Suprapubic skin (tissue), 4 donors: ENCODE data around the gene HNRNPL. TPM values are rescaled to one million over a fixed set of nuclear protein-coding genes. Genes with fewer than 3 reads are reported as not detected.

Experiments used
- DNase-seq, 2 donors: peaks; one replicate each; pipeline ENCODE4 v3.0.0-alpha.2; 2019; ENCODE audit warnings: low spot score in 2 of 2
- H3K27ac ChIP-seq: fragments of 200-600 bp; sonication (generic); one replicate; pipeline ENCODE4 v1.5.1; 2019
- H3K27me3 ChIP-seq: fragments of 200-600 bp; sonication (generic); one replicate; pipeline ENCODE4 v1.5.1; 2019
- H3K36me3 ChIP-seq: fragments of 200-600 bp; sonication (generic); one replicate; pipeline ENCODE4 v1.5.1; 2019
- H3K4me1 ChIP-seq: fragments of 200-600 bp; sonication (generic); one replicate; pipeline ENCODE4 v1.5.1; 2019
- H3K4me3 ChIP-seq: fragments of 200-600 bp; sonication (generic); one replicate; pipeline ENCODE4 v1.5.1; 2019; ENCODE audit warnings: mild to moderate bottlenecking
- H3K9me3 ChIP-seq: fragments of 200-600 bp; sonication (generic); one replicate; pipeline ENCODE4 v1.5.1; 2019
- CTCF ChIP-seq, 2 donors: fragments of 200-600 bp in 1 of 2; fragments of 450-650 bp in 1 of 2; sonication (generic) in 1 of 2; IDR thresholded peaks; one replicate each; pipeline ENCODE4 v1.5.1; 2016 to 2019; ENCODE audit warnings: antibody characterized with exemption in 2 of 2, mild to moderate bottlenecking in 1 of 2, moderate library complexity in 1 of 2
- EP300 ChIP-seq: sonication (generic); formaldehyde crosslinking; IDR thresholded peaks from one replicate; pipeline ENCODE4 v1.6.1; 2017; ENCODE audit warnings: antibody characterized with exemption
- POLR2A ChIP-seq, 2 donors: fragments of 450-650 bp; IDR thresholded peaks; one replicate each; pipeline ENCODE4 v1.6.1; 2017; ENCODE audit warnings: antibody characterized with exemption in 2 of 2, mild to moderate bottlenecking in 2 of 2, moderate library complexity in 2 of 2
- POLR2AphosphoS5 ChIP-seq, 3 donors: sonication (generic); formaldehyde crosslinking; IDR thresholded peaks; one replicate each; pipeline ENCODE4 v1.6.1; 2017; ENCODE audit warnings: antibody characterized with exemption in 3 of 3
- WGBS: methylation state at CpG from one replicate; pipeline ENCODE4 v1.1.5; 2018; 5-methylcytosine and 5-hydroxymethylcytosine counted together
- total RNA-seq, 4 donors: library from RNA; depleted of rRNA; stranded (reverse); fragments of >200 nt; gene quantifications; one replicate each; pipeline ENCODE4 v1.1.0, GENCODE V29; 2016

Gene HNRNPL
- total RNA-seq, 4 donors from 2014 or later, result 178 to 227 (median 200) TPM

- H3K27me3 ChIP-seq, result no peaks in the 10 kb centered on the region
- no peak overlapping the region for H3K4me3 ChIP-seq
- peaks cover 55% of the 10 kb centered on the region for H3K4me1 ChIP-seq
- 88% methylated on average over 14 of the region's 14 CpGs for WGBS
- peaks cover 74% of the 10 kb centered on the region for H3K36me3 ChIP-seq
- H3K27ac ChIP-seq, result no peak overlapping the region
- no peak for DNase-seq
- TF ChIP-seq EP300, result no peak
- TF ChIP-seq POLR2A (IDR thresholded peaks at IDR 0.05), result no peak
- no peak for TF ChIP-seq POLR2AphosphoS5 (IDR thresholded peaks at IDR 0.05)
- TF ChIP-seq CTCF (IDR thresholded peaks at IDR 0.05), result no peak
- no peaks in the 10 kb centered on the region for H3K9me3 ChIP-seq
These were observed 4.3 kb downstream of the HNRNPL start for GRCh38 chr19:38845374-38846024.

GRCh38 chr19:38844093-38844686 lies 5.6 kb downstream of the HNRNPL start:
- H3K27ac ChIP-seq, result no peak overlapping the region
- H3K9me3 ChIP-seq, result no peaks in the 10 kb centered on the region
- no peak overlapping the region for H3K4me3 ChIP-seq
- peaks cover 68% of the 10 kb centered on the region for H3K4me1 ChIP-seq
- TF ChIP-seq CTCF (IDR thresholded peaks at IDR 0.05) (no peak), POLR2AphosphoS5 (IDR thresholded peaks at IDR 0.05) (no peak), EP300 (no peak), POLR2A (IDR thresholded peaks at IDR 0.05) (no peak)
- DNase-seq, result no peak
- H3K27me3 ChIP-seq, result no peaks in the 10 kb centered on the region
- WGBS, result 92% methylated on average over 11 of the region's 11 CpGs
- H3K36me3 ChIP-seq, result peaks cover 87% of the 10 kb centered on the region

GRCh38 chr19:38843175-38843758 lies 6.5 kb downstream of the HNRNPL start:
- peaks cover 69% of the 10 kb centered on the region for H3K4me1 ChIP-seq
- 92% methylated on average over 7 of the region's 9 CpGs for WGBS
- H3K36me3 ChIP-seq, result peaks cover 96% of the 10 kb centered on the region
- no peaks in the 10 kb centered on the region for H3K27me3 ChIP-seq
- no peaks in the 10 kb centered on the region for H3K9me3 ChIP-seq
- TF ChIP-seq EP300 (no peak), CTCF (IDR thresholded peaks at IDR 0.05) (no peak), POLR2A (IDR thresholded peaks at IDR 0.05) (no peak), POLR2AphosphoS5 (IDR thresholded peaks at IDR 0.05) (no peak)
- no peak overlapping the region for H3K4me3 ChIP-seq
- no peak overlapping the region for H3K27ac ChIP-seq
- DNase-seq, result no peak

GRCh38 chr19:38842439-38843174 lies 7.2 kb downstream of the HNRNPL start:
- Histone ChIP-seq H3K27ac (no peak overlapping the region), H3K4me1 (peaks cover 69% of the 10 kb centered on the region), H3K36me3 (peaks cover 100% of the 10 kb centered on the region), H3K27me3 (no peaks in the 10 kb centered on the region), H3K4me3 (no peak overlapping the region), H3K9me3 (no peaks in the 10 kb centered on the region)
- no peak for DNase-seq
- 97% methylated on average over 14 of the region's 17 CpGs for WGBS
- TF ChIP-seq POLR2AphosphoS5 (IDR thresholded peaks at IDR 0.05), result no peak
- no peak for TF ChIP-seq POLR2A (IDR thresholded peaks at IDR 0.05)
- no peak for TF ChIP-seq CTCF (IDR thresholded peaks at IDR 0.05)
- no peak for TF ChIP-seq EP300
